Upper lobe of right lung (tissue), 1 donor: ENCODE data around the gene PRUNE2. TPM values are rescaled to one million over a fixed set of nuclear protein-coding genes. Genes with fewer than 3 reads are reported as not detected.

Experiments used
- ATAC-seq: fragments of 200-7000 bp; cut with Tn5 transposase; one replicate; pipeline ENCODE4 v1.9.1; 2020; ENCODE audit warnings: mild to moderate bottlenecking, moderate library complexity
- DNase-seq: peaks from one replicate; pipeline ENCODE4 v3.0.0-alpha.2; 2020
- H3K27ac ChIP-seq: fragments of 200-600 bp; one replicate; pipeline ENCODE4 v1.8.0; 2022
- H3K27me3 ChIP-seq: fragments of 200-600 bp; one replicate; pipeline ENCODE4 v1.8.0; 2022; ENCODE audit warnings: mild to moderate bottlenecking
- H3K36me3 ChIP-seq: fragments of 200-600 bp; one replicate; pipeline ENCODE4 v1.8.0; 2022
- H3K4me1 ChIP-seq: fragments of 200-600 bp; one replicate; pipeline ENCODE4 v1.8.0; 2022
- H3K4me3 ChIP-seq: fragments of 200-600 bp; one replicate; pipeline ENCODE4 v1.8.0; 2022; ENCODE audit warnings: mild to moderate bottlenecking
- H3K9me3 ChIP-seq: fragments of 200-600 bp; one replicate; pipeline ENCODE4 v1.8.0; 2022
- intact Hi-C: fragments of 100-400 bp; cut with DNase I; formaldehyde crosslinking; loops from one replicate; pipeline ENCODE4 v1.11.0; 2022
- total RNA-seq: library from RNA; stranded (reverse); fragmentation: NEBNext Ultra II Directional; extraction: Animal tissue kit (Norgen Biotek cat#: 25700); gene quantifications from one replicate; pipeline ENCODE4 v1.2.1, GENCODE V29; 2021
- TF ChIP-seq, protein P1 (sequence below): fragments of 200-600 bp; IDR thresholded peaks from one replicate; pipeline ENCODE4 v1.8.0; 2022; ENCODE audit warnings: antibody characterized with exemption
- donor health status: DM: no; HTN: yes; CAD: no; lungs with severe emphysema.

The PRUNE2 gene
- total RNA-seq, 1 donor from 2014 or later: 7.4 TPM

- TF ChIP-seq, protein P1, sequence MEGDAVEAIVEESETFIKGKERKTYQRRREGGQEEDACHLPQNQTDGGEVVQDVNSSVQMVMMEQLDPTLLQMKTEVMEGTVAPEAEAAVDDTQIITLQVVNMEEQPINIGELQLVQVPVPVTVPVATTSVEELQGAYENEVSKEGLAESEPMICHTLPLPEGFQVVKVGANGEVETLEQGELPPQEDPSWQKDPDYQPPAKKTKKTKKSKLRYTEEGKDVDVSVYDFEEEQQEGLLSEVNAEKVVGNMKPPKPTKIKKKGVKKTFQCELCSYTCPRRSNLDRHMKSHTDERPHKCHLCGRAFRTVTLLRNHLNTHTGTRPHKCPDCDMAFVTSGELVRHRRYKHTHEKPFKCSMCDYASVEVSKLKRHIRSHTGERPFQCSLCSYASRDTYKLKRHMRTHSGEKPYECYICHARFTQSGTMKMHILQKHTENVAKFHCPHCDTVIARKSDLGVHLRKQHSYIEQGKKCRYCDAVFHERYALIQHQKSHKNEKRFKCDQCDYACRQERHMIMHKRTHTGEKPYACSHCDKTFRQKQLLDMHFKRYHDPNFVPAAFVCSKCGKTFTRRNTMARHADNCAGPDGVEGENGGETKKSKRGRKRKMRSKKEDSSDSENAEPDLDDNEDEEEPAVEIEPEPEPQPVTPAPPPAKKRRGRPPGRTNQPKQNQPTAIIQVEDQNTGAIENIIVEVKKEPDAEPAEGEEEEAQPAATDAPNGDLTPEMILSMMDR: no peak
- no peak overlapping the region for H3K4me3 ChIP-seq
- no peak overlapping the region for H3K27ac ChIP-seq
- H3K36me3 ChIP-seq: no peaks in the 10 kb centered on the region
- no peak for ATAC-seq
- peaks cover 12% of the 10 kb centered on the region for H3K27me3 ChIP-seq
- DNase-seq: no peak
- H3K9me3 ChIP-seq: no peaks in the 10 kb centered on the region
- intact Hi-C loops: no loop called here
- no peaks in the 10 kb centered on the region for H3K4me1 ChIP-seq
These were observed 102.2 kb downstream of the PRUNE2 start for GRCh38 chr9:76803762-76804161.

- intact Hi-C loops: no loop called here
- DNase-seq: no peak
- Histone ChIP-seq H3K27me3 (peaks cover 12% of the 10 kb centered on the region), H3K27ac (no peak overlapping the region), H3K4me1 (no peaks in the 10 kb centered on the region), H3K9me3 (no peaks in the 10 kb centered on the region), H3K4me3 (no peak overlapping the region), H3K36me3 (no peaks in the 10 kb centered on the region)
- ATAC-seq: no peak
- TF ChIP-seq, protein P1: no peak
These were observed 102.8 kb downstream of the PRUNE2 start for GRCh38 chr9:76803083-76803482.

DNA sequence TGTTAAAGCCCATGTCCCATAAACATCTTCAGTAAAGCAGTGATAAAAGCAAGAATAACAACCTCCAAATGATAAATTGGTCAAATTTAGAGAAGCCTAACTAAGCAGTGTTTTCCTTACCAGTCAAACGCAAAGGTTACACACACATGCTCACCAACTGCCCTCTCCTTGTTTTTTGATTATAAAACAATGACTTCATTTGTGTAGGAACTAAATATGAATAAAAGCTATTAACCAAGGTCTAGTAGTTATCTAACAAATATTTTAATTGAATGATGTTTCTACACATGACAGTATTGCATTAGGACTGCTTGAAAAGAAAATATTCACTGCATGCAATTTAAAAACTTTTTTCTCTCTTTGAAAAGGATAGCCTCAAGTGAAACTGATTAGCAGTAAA is 105.0 kb downstream of the PRUNE2 start:
- DNase-seq (no peak), ATAC-seq (no peak)
- TF ChIP-seq, protein P1: no peak
- no peak overlapping the region for H3K27ac ChIP-seq
- peaks cover 7% of the 10 kb centered on the region for H3K27me3 ChIP-seq
- no peaks in the 10 kb centered on the region for H3K36me3 ChIP-seq
- no peak overlapping the region for H3K4me3 ChIP-seq
- intact Hi-C loops: no loop called here
- H3K9me3 ChIP-seq: no peaks in the 10 kb centered on the region
- no peaks in the 10 kb centered on the region for H3K4me1 ChIP-seq

- no peak for ATAC-seq
- Histone ChIP-seq H3K27me3 (peaks cover 7% of the 10 kb centered on the region), H3K27ac (no peak overlapping the region), H3K4me1 (no peaks in the 10 kb centered on the region), H3K9me3 (no peaks in the 10 kb centered on the region), H3K4me3 (no peak overlapping the region), H3K36me3 (no peaks in the 10 kb centered on the region)
- TF ChIP-seq, protein P1: no peak
- intact Hi-C loops: no loop called here
- DNase-seq: no peak
These were observed 106.4 kb downstream of the PRUNE2 start for GRCh38 chr9:76799473-76799872.

GRCh38 chr9:76798527-76798926 is 107.4 kb downstream of the PRUNE2 start:
- no peak overlapping the region for H3K4me3 ChIP-seq
- ATAC-seq: no peak
- intact Hi-C loops: no loop called here
- no peaks in the 10 kb centered on the region for H3K4me1 ChIP-seq
- TF ChIP-seq, protein P1: no peak
- H3K9me3 ChIP-seq: no peaks in the 10 kb centered on the region
- no peaks in the 10 kb centered on the region for H3K36me3 ChIP-seq
- peaks cover 5% of the 10 kb centered on the region for H3K27me3 ChIP-seq
- no peak overlapping the region for H3K27ac ChIP-seq
- no peak for DNase-seq

DNA sequence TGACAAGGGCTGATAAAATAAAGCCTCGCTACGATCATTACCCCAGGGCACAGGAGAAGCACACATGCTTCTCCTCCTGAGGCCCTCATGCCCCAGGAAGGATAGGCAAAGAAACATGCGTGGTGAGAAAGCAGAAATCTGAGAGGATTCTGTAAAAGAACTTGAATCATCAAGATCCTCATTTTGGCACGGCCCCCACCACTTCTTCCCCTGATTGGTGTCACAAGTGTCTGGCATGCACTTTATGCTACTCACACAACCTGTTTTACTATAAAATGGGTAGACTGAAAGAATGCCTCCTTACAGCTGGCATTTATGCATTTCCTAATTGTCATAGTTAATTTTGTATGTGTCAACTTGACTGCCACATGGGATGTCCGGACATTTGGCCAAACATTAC is 109.6 kb downstream of the PRUNE2 start:
- TF ChIP-seq, protein P1: no peak
- ATAC-seq (no peak), DNase-seq (no peak)
- Histone ChIP-seq H3K27me3 (no peaks in the 10 kb centered on the region), H3K4me1 (no peaks in the 10 kb centered on the region), H3K27ac (no peak overlapping the region), H3K4me3 (no peak overlapping the region), H3K9me3 (no peaks in the 10 kb centered on the region), H3K36me3 (no peaks in the 10 kb centered on the region)
- intact Hi-C loops: no loop called here
